LHCN-M2 (cell line): ENCODE measurements around the gene MAP3K7. TPM values are rescaled to one million over a fixed set of nuclear protein-coding genes. Genes with fewer than 3 reads are reported as not detected.
"Not testable (repeated sequence)": the region's sequence is repeated elsewhere in the genome, so short reads cannot be mapped to it uniquely, and the experiment has no call there.

Experiments used
- DNase-seq: peaks from one replicate; pipeline ENCODE4 v3.0.0-alpha.2; 2012; ENCODE audit warnings: low read depth
- total RNA-seq: library from RNA; depleted of rRNA; stranded (reverse); fragments of >200 nt; gene quantifications from 2 replicates; pipeline ENCODE4 v1.2.3, GENCODE V29; 2014

The MAP3K7 gene
- total RNA-seq, 1 experiment from 2014 or later: 32.8 TPM

GRCh38 chr6:90578894-90579549 is 7.8 kb downstream of the MAP3K7 start:
- no peak for DNase-seq

- no peak for DNase-seq
Observed at GRCh38 chr6:90575267-90575666, 11.6 kb downstream of the MAP3K7 start.

- peak; percentile 48 for DNase-seq
Observed at GRCh38 chr6:90574610-90575009, 12.3 kb downstream of the MAP3K7 start.

GRCh38 chr6:90573624-90574023 is 13.2 kb downstream of the MAP3K7 start:
- no peak for DNase-seq

GRCh38 chr6:90572856-90573255 is 14.0 kb downstream of the MAP3K7 start:
- no peak for DNase-seq

- DNase-seq: no peak
Observed at GRCh38 chr6:90569223-90569622, 17.6 kb downstream of the MAP3K7 start.

GRCh38 chr6:90567682-90568081 is 19.2 kb downstream of the MAP3K7 start:
- DNase-seq: not testable (repeated sequence)

- DNase-seq: not testable (repeated sequence)
Observed at GRCh38 chr6:90562341-90562740, 24.5 kb downstream of the MAP3K7 start.

- DNase-seq: no peak
Observed at GRCh38 chr6:90559931-90560330, 26.9 kb downstream of the MAP3K7 start.

- DNase-seq: no peak
Observed at GRCh38 chr6:90557006-90557405, 29.9 kb downstream of the MAP3K7 start.

- DNase-seq: no peak
Observed at GRCh38 chr6:90547991-90548390, 38.9 kb downstream of the MAP3K7 start.

- DNase-seq: no peak
Observed at GRCh38 chr6:90547079-90547478, 39.8 kb downstream of the MAP3K7 start.

- peak; percentile 37 for DNase-seq
Observed at GRCh38 chr6:90545448-90545847, 41.4 kb downstream of the MAP3K7 start.

- DNase-seq: no peak
Observed at GRCh38 chr6:90544741-90545140, 42.1 kb downstream of the MAP3K7 start.

- DNase-seq: no peak
Observed at GRCh38 chr6:90544081-90544480, 42.8 kb downstream of the MAP3K7 start.

- no peak for DNase-seq
Observed at GRCh38 chr6:90541221-90541620, 45.7 kb downstream of the MAP3K7 start.

GRCh38 chr6:90538278-90539046 is 48.4 kb downstream of the MAP3K7 start:
- no peak for DNase-seq

- DNase-seq: peak; percentile 74
Observed at GRCh38 chr6:90537723-90538258, 49.1 kb downstream of the MAP3K7 start.

GRCh38 chr6:90537027-90537426 is 49.8 kb downstream of the MAP3K7 start:
- DNase-seq: peak; percentile 86

GRCh38 chr6:90536520-90536919 is 50.4 kb downstream of the MAP3K7 start:
- DNase-seq: peak; percentile 8

- no peak for DNase-seq
Observed at GRCh38 chr6:90534337-90535025, 52.4 kb downstream of the MAP3K7 start.

GRCh38 chr6:90533615-90534336 is 53.1 kb downstream of the MAP3K7 start:
- DNase-seq: no peak
